Osteoblast (primary cell): Measurements from ENCODE around the gene OTUB2. TPM values are rescaled to one million over a fixed set of nuclear protein-coding genes. Genes with fewer than 3 reads are reported as not detected.

ENCODE experiments used
- DNase-seq: peaks from one replicate; pipeline ENCODE4 v3.0.0; 2011; ENCODE audit warnings: low spot score, mixed read lengths; ENCODE audit not compliant: insufficient read length; ENCODE audit errors: missing footprints
- H2AFZ ChIP-seq: 2 replicates; pipeline ENCODE4 v1.6.0; 2011; ENCODE audit warnings: mild to moderate bottlenecking, low read length
- H3K27ac ChIP-seq: 2 replicates; pipeline ENCODE4 v1.5.1; 2011; ENCODE audit warnings: mild to moderate bottlenecking, low read depth, low read length, moderate library complexity
- H3K27me3 ChIP-seq: 2 replicates; pipeline ENCODE4 v1.6.0; 2012; ENCODE audit warnings: mild to moderate bottlenecking, control low read depth, inconsistent platforms, low read length, moderate library complexity; ENCODE audit not compliant: insufficient read depth
- H3K36me3 ChIP-seq: 2 replicates; pipeline ENCODE4 v1.5.1; 2011; ENCODE audit warnings: mild to moderate bottlenecking, low read length, control low read depth, moderate library complexity; ENCODE audit not compliant: insufficient read depth
- H3K4me1 ChIP-seq: 2 replicates; pipeline ENCODE4 v1.5.1; 2011; ENCODE audit warnings: mild to moderate bottlenecking, low read length, control low read depth, moderate library complexity; ENCODE audit not compliant: insufficient read depth
- H3K4me2 ChIP-seq: 2 replicates; pipeline ENCODE4 v1.6.0; 2011; ENCODE audit warnings: mild to moderate bottlenecking, low read length; ENCODE audit not compliant: insufficient read depth
- H3K4me3 ChIP-seq: fragments of 200-600 bp; sonication (generic); 3 replicates; pipeline ENCODE4 v1.5.1; 2012; ENCODE audit warnings: mild to moderate bottlenecking, low read length, inconsistent platforms; ENCODE audit not compliant: insufficient read depth
- H3K79me2 ChIP-seq: 2 replicates; pipeline ENCODE4 v1.6.0; 2012; ENCODE audit warnings: mild to moderate bottlenecking, low read length, control low read depth, inconsistent platforms; ENCODE audit not compliant: insufficient read depth
- H3K9me3 ChIP-seq: 2 replicates; pipeline ENCODE4 v1.5.1; 2011; ENCODE audit warnings: low read depth, low read length, control low read depth
- H4K20me1 ChIP-seq: 2 replicates; pipeline ENCODE4 v1.6.0; 2012; ENCODE audit warnings: mild to moderate bottlenecking, low read length, control low read depth; ENCODE audit not compliant: insufficient read depth
- CTCF ChIP-seq: IDR thresholded peaks from 2 replicates; pipeline ENCODE4 v1.5.1; 2011; ENCODE audit warnings: mild to moderate bottlenecking, low read depth, low read length, moderate library complexity; ENCODE audit errors: extremely low read depth
- total RNA-seq: library from RNA; depleted of rRNA; stranded (reverse); fragments of >200 nt; gene quantifications from 2 replicates; pipeline ENCODE4 v1.2.3, GENCODE V29; 2012

OTUB2 gene
- total RNA-seq, 1 donor = 1.4 TPM

GRCh38 chr14:94077111-94077821, 51.1 kb downstream of the OTUB2 start:
- no peak for DNase-seq

GRCh38 chr14:94077823-94078222, 51.7 kb downstream of the OTUB2 start:
- H3K4me2 ChIP-seq = peak overlapping the region; percentile 98
- H4K20me1 ChIP-seq = peaks cover 33% of the 10 kb centered on the region
- no peak overlapping the region for H2AFZ ChIP-seq
- DNase-seq = no peak
- peaks cover 97% of the 10 kb centered on the region for H3K79me2 ChIP-seq
- H3K4me1 ChIP-seq = peaks cover 35% of the 10 kb centered on the region
- H3K4me3 ChIP-seq = peak overlapping the region; percentile 34
- H3K36me3 ChIP-seq = peaks cover 25% of the 10 kb centered on the region
- H3K27me3 ChIP-seq = no peaks in the 10 kb centered on the region
- TF ChIP-seq CTCF = no peak
- no peaks in the 10 kb centered on the region for H3K9me3 ChIP-seq
- H3K27ac ChIP-seq = no peak overlapping the region

More at GRCh38 chr14:94077111-94077821, 51.1 kb downstream of the OTUB2 start:
- Histone ChIP-seq H3K27ac (no peak overlapping the region), H2AFZ (no peak overlapping the region), H3K79me2 (peaks cover 96% of the 10 kb centered on the region), H4K20me1 (peaks cover 33% of the 10 kb centered on the region), H3K4me1 (peaks cover 35% of the 10 kb centered on the region), H3K36me3 (peaks cover 25% of the 10 kb centered on the region), H3K9me3 (no peaks in the 10 kb centered on the region), H3K4me3 (peak overlapping the region; percentile 18), H3K4me2 (peak overlapping the region; percentile 98), H3K27me3 (no peaks in the 10 kb centered on the region)
- TF ChIP-seq CTCF = no peak

GRCh38 chr14:94079891-94080620, 53.9 kb downstream of the OTUB2 start:
- Histone ChIP-seq H3K27ac (peak overlapping the region; percentile 95), H3K4me1 (peaks cover 35% of the 10 kb centered on the region)

More at GRCh38 chr14:94079891-94080620, 53.9 kb downstream of the OTUB2 start:
- Histone ChIP-seq H3K36me3 (peaks cover 25% of the 10 kb centered on the region), H3K4me2 (peak overlapping the region; percentile 98), H3K9me3 (no peaks in the 10 kb centered on the region), H3K79me2 (peaks cover 85% of the 10 kb centered on the region), H4K20me1 (peaks cover 30% of the 10 kb centered on the region), H2AFZ (peak overlapping the region; percentile 53), H3K27me3 (no peaks in the 10 kb centered on the region), H3K4me3 (peak overlapping the region; percentile 93)
- peak; percentile 82 for DNase-seq
- no peak for TF ChIP-seq CTCF
